ENCODE data around the gene NXNL2.

The NXNL2 gene

DNA sequence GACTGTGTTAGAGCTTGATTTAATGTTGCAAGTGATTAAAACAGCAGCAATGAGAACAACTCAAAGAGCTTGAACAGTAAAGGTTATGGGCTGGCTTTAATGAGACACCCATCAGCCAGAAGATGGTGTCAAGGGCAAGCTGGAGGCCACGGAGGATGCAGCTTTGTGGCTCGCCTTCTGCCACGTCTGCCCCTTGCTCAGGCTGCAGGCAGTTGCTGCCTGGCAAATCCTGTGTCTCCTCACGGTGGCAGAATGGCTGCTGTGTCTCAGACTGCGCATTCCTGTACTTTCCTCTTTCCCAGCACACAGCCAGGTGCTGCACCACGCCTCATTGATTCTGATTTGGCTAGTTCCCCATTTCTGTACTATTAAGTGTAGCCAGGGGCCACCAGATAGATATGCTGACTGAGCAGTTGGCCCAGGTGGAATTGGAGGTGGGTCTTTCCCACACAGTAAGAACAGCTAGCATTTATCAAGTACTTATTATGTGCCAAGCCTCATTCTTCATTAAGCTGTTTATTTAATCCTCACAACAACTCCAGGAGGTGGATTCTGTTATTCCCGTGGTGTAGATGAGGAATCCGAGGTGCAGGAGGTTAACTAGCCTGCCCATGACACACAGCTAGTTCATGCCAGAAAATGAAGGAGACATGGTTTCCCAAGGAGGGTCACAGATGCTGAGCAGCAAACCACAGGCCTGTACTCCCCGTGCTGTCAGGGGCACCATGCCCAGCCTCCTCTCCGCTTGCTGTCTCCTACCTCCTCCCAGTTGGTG, 3.5 kb downstream of the NXNL2 start:
- FAIRE-seq (no peak), DNase-seq (ENCODE audit: insufficient read length, low spot score) (no peak)
- TF ChIP-seq POLR2A (IDR thresholded peaks at IDR 0.05; ENCODE audit: low read depth, low read length), result no peak

DNA sequence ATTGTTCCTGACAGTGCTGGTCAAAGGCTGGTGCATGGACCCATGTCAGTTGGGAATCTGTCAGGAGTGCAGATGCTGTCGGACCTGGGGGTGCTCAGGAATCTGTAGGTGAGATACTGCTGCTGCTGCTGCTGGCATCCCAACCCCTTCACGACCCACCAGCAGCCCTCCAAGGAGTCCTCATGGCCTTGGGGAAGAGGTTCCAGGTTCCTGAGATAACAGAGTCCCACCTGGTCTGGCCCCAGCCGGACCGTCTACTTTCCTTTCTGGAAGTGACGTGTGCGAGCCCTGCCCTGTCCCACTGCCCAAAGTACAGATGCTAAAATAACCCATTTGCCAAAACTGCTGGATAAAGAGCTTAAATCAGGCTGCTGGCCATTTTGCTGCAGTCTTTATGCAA, 4.3 kb downstream of the NXNL2 start:
- TF ChIP-seq POLR2A (IDR thresholded peaks at IDR 0.05; ENCODE audit: low read depth, low read length), result no peak
- no peak for FAIRE-seq

DNA sequence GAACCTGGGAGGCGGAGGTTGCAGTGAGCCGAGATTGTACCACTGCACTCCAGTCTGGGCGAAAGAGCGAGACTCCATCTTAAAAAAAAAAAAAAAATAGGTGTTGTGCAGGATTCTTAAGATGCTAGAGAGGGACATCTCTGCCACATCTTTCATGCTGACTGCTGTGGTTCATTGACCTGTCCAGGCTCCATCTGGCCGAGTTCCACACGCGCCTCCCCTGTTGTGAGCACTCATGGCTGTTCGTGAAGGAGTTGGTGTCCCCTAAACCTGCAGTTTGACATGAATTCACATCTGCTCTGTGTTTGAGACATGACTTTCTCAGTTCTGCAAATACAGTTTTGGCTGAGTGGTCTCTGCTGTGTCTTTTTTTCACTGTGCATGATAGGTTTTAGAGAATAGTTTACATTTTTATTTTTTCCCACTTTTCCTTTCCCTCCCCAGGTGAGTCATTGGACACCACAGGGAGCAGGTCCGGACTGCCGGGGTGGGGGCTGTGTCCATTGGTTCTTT, 5.3 kb downstream of the NXNL2 start:
- FAIRE-seq, result no peak
- DNase-seq (ENCODE audit: insufficient read length, low spot score), result no peak
- TF ChIP-seq POLR2A (IDR thresholded peaks at IDR 0.05; ENCODE audit: low read depth, low read length), result no peak

More for the DNA sequence above, 4.3 kb downstream of the NXNL2 start:
- DNase-seq (ENCODE audit: insufficient read length, low spot score), result no peak

DNA sequence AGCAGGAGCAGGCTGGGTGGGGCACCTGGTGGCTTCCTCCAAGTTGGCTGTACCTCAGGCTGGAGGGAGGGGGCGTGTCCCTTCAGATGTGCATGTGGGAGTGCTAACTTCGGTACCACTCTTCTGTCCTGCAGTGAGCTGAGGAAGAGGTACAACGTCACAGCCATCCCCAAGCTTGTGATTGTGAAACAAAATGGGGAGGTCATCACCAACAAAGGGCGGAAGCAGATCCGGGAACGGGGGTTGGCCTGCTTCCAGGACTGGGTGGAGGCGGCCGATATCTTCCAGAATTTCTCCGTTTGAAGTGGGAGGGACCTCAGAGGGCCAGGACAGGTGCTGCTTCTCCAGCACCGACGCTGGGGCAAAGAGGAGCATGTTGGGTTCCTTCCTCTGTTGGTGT, 9.3 kb downstream of the NXNL2 start:
- DNase-seq (ENCODE audit: insufficient read length, low spot score) (no peak), FAIRE-seq (no peak)
- TF ChIP-seq POLR2A (IDR thresholded peaks at IDR 0.05; ENCODE audit: low read depth, low read length), result no peak

DNA sequence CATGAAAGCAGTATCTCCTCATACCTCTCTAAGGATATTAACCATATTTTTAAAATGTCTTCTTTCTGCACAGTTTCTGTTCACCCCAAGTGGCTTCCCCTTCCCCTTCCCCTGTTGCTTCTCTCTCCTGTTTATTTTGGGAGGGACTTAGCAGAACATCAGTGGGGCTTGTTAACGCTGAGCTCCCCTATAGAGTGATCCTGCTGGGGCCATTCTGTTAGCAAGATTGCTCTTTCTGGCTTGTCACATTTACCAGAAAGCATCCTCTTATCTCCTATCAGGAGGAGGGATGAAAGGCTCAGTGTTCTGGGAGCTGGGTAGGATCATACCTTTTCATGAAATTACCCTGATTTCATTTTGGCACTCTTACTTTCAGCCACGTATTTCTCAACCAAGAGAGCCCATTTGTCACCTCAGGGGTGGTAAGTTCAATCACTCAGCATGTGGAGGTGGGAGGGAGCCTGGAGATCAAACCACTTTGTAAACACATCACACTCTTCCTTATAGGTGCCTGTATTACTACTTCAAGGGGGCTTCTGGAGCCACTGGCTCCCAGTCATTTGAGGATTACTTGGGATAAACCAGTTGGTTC, 16.7 kb downstream of the NXNL2 start:
- FAIRE-seq (no peak), DNase-seq (ENCODE audit: insufficient read length, low spot score) (no peak)
- no peak for TF ChIP-seq POLR2A (IDR thresholded peaks at IDR 0.05; ENCODE audit: low read depth, low read length)

DNA sequence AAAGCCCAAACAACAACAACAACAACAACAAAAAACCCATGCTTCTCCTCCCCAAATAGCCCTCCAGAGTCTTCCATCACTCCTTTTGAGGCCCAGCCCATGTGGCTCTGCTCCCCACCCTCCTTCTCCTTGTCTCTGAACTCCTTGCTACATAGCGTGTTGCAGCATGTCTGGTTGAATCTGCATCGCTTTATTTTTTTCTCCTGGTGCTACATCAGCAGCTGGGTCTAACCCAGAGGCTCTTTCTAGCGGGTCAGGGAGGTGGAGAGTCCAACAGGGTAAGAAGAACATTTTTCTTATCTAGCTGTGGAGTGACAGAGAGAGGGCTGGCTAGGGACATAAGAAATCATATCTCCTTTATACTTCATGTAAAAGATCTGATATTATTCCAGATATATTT, 18.4 kb downstream of the NXNL2 start:
- TF ChIP-seq POLR2A (IDR thresholded peaks at IDR 0.05; ENCODE audit: low read depth, low read length), result no peak
- DNase-seq (ENCODE audit: insufficient read length, low spot score) (no peak), FAIRE-seq (no peak)

DNA sequence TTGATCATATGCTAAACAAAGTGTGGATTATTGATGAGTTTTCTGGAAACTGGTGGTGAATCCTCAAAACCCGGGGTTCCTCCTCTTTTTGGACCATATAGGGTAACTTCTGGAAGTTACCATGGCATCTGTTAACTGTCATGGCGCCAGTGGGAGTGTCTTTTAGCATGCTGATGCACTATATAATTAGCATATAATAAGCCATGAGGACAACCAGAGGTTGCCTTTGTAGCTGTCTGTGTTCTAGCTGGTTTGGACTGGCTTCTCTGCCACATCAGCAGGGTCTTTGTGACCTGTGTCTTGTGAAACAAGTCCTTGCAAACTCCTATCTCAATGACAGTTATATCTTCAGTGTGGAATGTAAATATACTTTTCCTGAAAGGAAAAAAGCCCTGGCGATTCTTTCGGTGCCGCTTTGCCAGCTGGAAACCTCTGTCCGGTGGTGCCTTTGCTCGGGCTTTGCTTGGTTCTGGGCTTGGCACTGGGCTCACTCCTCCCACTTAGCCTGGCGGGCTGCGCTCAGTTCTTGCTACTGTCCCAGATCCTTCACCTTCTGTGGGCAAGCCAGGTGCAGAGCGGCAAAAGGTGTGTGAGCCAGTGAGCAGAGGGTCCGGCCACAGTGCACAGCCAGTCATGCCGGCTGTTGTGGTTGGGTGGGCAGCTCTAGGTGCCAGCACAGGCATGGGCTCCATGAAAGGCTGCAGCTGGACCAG, 20.4 kb downstream of the NXNL2 start:
- no peak for TF ChIP-seq POLR2A (IDR thresholded peaks at IDR 0.05; ENCODE audit: low read depth, low read length)
- DNase-seq (ENCODE audit: insufficient read length, low spot score) (no peak), FAIRE-seq (no peak)

DNA sequence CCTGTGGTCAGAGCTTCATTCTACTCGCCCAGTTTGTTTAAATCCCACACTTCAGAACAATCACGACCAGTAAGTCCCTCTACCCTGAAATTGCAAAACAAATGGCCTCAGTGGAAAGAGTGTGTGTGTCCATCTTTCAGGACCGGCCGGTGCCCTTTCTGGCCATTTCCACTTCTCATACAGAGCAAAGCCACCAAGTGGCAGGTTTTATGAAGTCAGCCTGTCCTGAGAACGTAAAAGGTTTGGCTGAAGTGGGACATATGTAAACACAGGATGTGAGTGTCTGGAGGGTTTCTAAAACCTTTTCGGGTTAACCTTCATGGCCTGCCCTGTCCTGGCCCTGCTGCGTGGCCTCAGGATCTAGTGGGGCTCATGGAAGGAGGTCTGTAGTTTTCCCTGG, 24.7 kb downstream of the NXNL2 start:
- FAIRE-seq, result no peak
- TF ChIP-seq POLR2A (IDR thresholded peaks at IDR 0.05; ENCODE audit: low read depth, low read length), result no peak
- DNase-seq (ENCODE audit: insufficient read length, low spot score), result no peak

DNA sequence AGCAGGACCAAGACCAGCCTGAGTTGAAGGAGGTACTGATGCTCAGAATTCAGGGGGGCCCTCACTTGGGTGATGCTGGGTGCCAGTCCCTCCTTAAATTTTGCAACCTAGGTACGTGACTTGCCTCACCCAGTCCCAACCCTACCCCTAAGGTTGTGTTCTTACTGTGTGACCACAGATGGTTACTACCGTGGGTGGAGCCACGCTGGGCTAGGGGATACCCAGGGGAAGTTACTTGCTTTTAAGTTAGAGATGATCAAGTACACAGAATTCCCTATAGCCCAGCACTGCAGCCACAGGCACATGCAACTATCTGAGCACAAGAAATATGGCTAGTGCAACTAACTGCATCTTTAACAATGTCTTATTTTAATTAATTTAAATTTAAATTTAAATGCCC, 32.9 kb downstream of the NXNL2 start:
- DNase-seq (ENCODE audit: insufficient read length, low spot score) (no peak), FAIRE-seq (no peak)
- TF ChIP-seq POLR2A (IDR thresholded peaks at IDR 0.05; ENCODE audit: low read depth, low read length), result no peak

DNA sequence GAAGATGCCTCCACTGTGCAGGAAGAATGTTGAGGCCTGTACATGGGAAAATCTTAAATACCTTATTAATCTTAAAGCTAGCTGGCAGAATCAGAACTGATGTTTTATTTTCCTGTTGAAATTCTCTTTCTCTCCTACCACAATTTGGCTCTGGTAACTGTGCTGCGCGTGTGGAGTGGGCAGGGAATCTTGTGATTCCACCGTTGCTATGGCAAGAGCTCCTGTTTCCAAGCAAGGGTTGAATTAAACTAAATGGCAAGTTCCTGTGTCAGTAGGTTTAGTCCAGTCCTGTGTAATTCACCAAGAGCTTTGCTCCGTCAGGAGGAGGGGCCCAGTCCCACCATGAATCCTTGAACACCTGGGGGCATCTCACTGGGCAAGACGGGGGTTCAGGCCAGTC, 36.4 kb downstream of the NXNL2 start:
- DNase-seq (ENCODE audit: insufficient read length, low spot score) (no peak), FAIRE-seq (no peak)

DNA sequence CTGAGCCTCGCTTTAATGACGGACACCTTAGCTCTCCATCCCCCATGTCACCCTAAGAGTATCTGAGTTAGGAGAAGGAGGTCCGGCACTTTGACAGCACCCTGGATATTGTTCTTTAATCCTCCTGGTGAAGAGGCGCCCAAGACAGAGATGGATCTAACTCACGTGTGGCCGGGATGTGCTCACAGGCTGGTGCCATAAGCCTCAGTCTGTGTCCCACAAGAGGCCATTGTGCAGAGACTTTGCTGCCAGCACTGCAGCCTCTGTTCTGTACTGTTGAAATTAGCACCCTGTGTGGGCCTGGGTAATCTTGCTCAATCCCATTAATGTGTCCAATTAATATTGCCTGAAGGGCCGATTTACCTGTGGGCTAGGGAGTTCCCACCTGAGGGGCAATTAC, 37.7 kb downstream of the NXNL2 start:
- no peak for FAIRE-seq
- DNase-seq (ENCODE audit: insufficient read length, low spot score), result no peak
- no peak for TF ChIP-seq POLR2A (IDR thresholded peaks at IDR 0.05; ENCODE audit: low read depth, low read length)

More for the DNA sequence above, 36.4 kb downstream of the NXNL2 start:
- TF ChIP-seq POLR2A (IDR thresholded peaks at IDR 0.05; ENCODE audit: low read depth, low read length), result no peak

DNA sequence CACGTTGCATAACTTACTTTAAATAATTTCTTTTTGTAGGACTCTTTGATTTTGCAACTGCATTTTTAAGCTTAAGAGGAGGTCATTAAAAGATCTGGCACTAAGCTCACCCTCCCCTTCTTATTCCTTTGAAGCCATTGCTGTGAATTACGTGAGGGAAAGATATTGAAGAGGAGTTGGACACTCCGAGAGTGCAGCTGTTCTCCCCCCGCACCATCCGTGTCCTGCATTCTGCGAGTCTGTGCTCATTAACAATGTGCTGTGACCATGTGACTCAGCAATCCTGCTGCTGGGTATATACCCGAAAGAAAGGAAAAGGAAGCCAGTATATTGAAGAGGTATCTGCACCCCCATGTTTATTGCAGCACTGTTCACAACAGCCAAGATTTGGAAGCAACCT, 40.0 kb downstream of the NXNL2 start:
- no peak for TF ChIP-seq POLR2A (IDR thresholded peaks at IDR 0.05; ENCODE audit: low read depth, low read length)
- FAIRE-seq (no peak), DNase-seq (ENCODE audit: insufficient read length, low spot score) (no peak)

DNA sequence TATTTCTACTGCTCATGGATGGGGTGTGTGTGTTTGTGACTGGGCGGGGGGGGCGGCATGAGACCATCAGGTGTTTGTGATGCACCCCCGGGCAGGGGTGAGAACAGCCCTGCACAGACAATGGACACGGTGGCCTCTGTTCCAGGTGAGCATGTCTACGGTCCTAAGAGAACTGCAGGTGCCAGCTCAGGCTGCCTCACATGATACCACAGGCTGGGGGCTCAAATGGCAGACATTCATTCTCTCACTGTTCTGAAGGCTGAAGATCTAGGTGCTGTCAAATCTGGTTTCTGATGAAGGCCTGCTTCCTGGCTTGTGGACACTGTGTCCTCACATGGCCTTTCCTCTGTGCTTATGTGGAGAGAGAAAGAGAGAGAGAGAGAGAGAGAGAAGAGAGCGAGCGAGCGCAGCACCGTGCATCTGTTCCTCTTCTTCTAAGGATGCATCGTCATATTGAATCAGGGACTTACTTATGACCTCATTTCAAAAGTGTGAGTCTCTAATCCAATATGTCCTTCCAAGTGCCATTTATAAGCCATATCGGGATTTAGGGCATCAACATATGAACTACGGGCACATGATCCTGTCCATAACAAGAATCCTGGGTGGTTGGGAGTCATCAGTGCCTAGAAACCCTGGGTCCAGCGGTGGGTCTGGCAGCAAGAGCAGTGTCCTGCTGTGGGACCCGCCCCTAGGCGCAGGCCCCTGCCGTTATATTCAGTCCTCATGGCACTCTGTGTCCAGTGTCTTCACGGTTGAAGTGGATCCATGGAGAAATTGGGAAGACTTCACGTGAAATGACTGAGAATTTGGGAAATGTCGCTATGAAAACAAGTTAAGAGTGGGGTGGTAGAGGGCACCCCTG, 42.5 kb downstream of the NXNL2 start:
- no peak for FAIRE-seq
- DNase-seq (ENCODE audit: insufficient read length, low spot score), result no peak
- TF ChIP-seq POLR2A (IDR thresholded peaks at IDR 0.05; ENCODE audit: low read depth, low read length), result no peak

Measured in H54 (cell line).